GM18517 (cell line): ENCODE results near the gene HELZ2.
"Not testable (repeated sequence)": the region's sequence is repeated elsewhere in the genome, so short reads cannot be mapped to it uniquely, and the experiment has no call there.

Source experiments
- ATAC-seq: cut with Tn5 transposase; IDR thresholded peaks from one replicate; pipeline ENCODE4 v1.9.1; 2021; ENCODE audit warnings: mild to moderate bottlenecking, moderate library complexity; ENCODE audit not compliant: unreplicated experiment

Gene HELZ2

DNA sequence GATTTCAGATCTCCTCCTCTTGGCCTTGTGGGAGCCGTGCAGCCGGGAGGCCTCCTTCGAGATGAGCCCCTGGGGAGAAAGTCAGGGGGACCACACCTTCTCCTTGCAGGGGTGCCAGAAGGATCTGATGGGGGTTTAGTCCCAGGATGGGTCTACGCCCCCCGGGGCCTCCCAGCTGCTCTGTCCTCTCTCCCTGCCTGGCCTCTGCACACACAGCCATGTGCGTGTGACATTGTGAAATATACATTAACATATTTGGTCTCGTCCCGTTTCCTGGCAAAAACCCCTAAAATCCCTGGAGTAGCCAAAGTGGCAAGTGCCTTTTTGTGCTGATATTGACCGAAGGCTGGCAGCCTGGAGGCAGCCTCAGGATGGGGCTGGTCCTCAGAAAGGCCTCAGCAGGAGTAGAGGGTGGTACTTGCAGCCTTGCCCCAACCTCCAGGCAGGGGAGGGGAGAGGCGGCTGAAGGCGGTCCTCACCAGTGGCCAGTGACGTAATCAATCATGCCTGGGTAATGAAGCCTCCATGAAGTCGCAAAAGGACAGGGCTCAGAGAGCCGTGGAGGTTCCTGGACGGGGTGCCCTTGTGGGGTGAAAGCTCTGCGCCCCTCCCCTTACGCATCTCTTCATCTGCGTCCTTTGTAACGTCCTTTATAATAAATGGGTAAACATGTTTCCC is 5.1 kb upstream of the HELZ2 start:
- ATAC-seq = no peak

DNA sequence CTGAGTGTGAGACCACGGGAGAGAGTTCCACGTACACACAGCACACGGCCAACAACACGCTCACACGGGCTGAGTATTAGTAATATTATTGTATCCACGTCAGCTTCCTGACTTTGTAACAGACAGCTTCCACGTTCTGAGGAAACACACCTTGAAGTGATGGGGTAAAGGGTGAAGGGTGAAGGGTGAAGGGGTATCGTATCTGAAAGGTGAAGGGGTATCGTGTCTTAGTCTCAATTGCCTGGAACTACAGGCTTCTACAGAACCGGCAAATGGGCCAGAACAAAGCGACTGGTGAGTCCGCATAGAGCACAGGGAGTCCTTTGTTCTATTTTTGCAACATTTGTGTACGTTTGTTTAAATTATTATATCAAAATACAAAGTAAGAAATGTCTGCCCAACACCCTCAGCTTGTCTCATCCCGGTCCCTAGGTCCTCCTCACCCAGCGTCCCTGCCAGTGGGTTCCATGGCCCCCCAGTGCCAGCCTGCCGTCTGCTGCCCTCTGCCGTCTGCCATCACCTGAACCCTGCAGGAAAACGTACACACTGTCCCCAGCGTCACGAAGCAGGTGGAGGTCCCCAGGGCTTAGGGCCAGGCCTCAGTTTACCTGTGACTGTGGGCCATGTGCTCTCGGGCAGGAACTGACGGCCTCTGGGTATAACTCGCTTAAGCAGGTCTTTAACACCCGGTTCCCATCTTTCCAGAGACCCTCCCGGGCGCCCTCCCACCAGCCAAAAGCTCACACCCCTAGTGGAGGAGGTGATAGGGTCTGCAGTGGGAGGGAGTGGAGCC is 4.4 kb upstream of the HELZ2 start:
- no peak for ATAC-seq

GRCh38 chr20:63577317-63577894 is 3.4 kb upstream of the HELZ2 start:
- ATAC-seq = no peak

- no peak for ATAC-seq
Measured at GRCh38 chr20:63576311-63576710, 2.3 kb upstream of the HELZ2 start.

GRCh38 chr20:63574829-63575743 is 1.0 kb upstream of the HELZ2 start:
- ATAC-seq = no peak

DNA sequence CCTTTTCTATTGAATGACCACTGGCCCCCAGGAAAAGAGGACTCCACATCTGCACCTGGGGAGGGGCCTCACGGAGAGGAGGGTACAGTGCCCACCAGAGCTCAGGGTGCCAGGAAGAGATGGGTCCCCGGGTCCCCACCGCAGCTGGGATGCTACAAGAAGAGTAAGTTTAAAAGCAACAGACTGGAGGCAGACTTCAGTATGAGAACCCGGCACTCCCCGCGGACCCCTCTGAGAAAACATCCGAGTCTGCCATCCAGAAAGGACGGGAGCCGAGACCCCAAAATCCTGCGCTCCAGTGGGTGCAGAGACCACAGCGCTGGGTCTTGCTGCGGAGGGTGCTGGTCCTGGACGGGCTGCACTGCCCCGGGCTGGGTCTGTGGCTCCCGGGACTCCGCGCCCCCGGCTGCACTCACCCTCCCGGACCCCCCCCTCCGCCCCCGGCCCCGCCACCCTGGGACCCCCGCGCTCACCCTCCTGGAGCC is 350 bp downstream of the HELZ2 start:
- no peak for ATAC-seq

DNA sequence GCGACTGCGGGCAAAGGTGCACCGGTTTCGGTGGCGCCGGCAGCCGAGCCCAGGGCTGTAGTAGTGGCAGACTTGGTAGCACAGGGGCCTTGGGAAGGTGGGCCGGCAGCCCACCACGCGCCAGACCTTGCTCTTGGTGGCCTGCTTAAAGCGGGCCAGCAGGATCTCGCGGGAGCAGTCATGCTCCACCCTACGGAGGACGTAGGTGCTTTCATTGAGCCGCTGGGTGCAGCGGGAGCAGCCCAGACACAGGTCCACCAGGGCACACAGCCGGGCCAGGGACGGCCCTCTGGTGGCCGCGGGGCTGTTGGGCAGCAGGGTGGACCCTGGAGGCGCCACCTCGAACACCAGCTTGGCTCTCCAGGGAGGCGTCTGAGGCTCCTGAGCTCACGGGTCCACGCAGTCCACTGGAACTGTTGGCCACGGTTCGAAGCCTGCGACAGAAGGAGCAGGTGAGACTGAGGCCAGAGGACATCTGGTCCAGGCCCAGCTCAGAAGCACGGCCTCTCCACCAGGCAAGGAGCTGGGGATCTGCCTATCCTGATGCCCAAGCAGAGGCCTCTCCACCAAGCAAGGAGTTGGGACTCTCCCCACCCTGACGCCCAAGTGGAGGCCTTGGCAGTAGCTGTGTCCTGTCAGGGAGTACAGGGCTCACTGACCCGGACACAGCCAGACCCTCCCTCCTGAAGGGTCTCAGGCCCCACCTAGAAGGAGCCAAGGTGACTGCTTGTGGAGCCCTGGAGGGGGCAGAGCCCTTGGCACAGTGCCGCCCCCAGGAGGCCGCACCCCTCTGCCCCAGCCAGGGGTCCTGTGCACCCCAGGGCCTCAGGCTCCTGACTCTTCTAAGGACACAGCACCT is 1.0 kb downstream of the HELZ2 start:
- ATAC-seq = no peak

DNA sequence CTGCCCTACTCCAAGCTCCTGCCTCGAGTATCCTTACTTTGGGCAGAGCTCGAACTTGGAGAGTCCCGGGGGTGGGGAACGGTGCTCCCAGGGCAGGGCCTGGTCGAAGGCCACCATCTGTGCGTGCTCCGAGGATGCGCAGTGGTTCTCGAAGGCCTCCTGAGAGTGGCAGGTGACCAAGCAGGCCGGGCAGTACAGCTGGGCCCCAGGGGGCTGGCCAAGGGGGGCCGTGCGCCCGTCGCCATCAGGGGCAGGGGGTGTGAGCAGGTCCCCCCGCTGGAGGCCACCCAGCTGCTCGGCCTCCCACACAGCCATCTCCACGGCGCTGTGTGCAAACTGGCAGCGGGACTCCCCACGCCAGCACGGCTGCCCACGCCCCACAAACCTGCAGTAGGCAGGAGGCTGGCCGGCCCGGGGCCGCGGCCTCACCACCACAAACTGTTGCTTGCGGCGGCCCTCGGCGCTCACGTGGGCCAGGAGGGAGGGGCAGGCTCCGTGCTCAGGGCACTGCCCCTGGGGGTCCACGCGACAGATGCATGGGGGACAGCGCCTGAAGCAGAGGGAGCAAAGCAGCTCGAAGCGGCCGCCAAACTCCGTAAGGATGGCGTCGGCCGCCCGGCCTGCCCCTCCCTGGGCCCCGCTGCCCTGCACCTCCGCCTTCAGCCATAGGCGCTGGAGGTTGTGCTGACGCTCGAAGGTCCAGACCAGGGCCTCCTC is 1.8 kb downstream of the HELZ2 start:
- no peak for ATAC-seq

GRCh38 chr20:63571087-63571478 is 3.0 kb downstream of the HELZ2 start:
- not testable (repeated sequence) for ATAC-seq

- ATAC-seq = no peak
Measured at GRCh38 chr20:63570281-63571086, 3.6 kb downstream of the HELZ2 start.

GRCh38 chr20:63568986-63569949 is 4.8 kb downstream of the HELZ2 start:
- ATAC-seq = no peak

GRCh38 chr20:63568170-63568981 is 5.7 kb downstream of the HELZ2 start:
- ATAC-seq = peak; percentile 8

DNA sequence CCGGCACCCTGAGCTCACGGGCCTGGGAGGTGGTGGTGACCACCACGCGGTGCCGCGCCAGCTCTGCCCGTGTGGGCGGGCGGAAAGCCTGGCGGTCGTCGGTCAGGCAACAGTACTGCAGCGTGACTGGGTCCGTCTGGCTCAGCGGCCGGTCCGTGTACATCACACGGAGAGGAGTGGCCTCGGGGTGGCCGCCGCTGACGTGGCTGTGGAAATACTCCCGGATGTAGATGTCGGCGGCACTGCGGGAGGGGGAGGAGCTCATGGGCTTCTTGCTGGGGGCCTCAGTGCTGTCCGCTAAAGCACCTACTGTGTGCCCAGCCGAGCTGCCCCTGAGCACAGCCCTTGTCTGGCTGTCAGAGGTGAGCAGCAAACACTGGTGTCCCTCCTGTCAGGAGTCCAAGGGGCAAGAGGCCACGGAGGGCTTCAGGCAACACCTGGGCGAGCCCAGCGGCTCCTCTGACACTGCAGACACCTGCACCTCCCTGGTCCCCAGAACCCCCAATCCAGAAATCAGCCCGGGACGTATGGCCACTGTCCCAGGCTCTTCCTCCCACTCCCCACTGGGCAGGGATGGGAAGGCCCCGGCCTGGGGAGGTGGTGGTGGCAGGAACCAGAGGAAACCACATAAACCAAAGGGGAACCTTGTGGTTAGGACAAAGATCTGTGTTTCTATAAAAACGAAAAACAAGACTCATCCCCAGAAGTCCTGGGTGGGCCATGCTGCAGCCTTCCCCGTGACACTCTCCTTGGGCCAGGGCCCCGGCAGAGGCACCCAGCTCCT is 6.5 kb downstream of the HELZ2 start:
- peak; percentile 65 for ATAC-seq

GRCh38 chr20:63567136-63567385 is 7.0 kb downstream of the HELZ2 start:
- no peak for ATAC-seq

DNA sequence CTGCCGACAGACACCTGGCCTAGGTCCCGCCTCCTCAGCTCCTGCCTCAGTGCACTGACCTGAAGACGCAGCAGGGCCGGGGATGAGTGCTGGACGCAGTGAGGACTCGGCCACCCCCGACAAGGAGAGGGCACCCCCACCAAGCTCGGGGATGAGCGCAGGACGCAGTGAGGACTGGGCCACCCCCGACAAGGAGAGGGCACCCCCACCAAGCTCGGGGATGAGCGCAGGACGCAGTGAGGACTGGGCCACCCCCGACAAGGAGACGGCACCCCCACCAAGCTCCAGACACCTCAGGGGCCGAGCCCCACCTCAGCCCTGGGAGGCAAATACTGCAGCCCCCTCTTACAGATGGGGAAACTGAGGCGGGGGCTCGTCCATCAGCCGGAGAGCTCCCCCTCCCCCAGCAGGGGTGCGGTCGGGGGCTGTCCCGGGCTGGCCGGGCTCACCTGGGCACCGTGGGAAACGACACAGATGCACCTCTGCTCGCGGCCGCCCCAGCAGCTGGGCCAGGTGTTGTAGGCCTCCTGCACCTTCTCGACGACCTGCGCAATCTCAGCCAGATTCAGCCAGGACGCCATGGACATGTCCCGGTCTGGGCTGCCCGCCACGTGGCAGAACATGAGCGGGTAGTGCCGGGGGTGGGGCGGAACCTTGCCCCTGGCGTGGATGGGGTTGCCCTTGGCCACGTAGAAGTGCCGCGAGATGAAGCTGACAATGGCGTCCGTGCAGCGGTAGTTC is 7.5 kb downstream of the HELZ2 start:
- ATAC-seq = no peak
